GM19099 (cell line): Measurements from ENCODE around the gene LPCAT1.

Experiments
- POLR2A ChIP-seq: IDR thresholded peaks from 3 replicates; pipeline ENCODE4 v1.6.1; 2011; ENCODE audit warnings: low read depth; ENCODE audit not compliant: insufficient read length; ENCODE audit errors: extremely low read depth

LPCAT1 gene

DNA sequence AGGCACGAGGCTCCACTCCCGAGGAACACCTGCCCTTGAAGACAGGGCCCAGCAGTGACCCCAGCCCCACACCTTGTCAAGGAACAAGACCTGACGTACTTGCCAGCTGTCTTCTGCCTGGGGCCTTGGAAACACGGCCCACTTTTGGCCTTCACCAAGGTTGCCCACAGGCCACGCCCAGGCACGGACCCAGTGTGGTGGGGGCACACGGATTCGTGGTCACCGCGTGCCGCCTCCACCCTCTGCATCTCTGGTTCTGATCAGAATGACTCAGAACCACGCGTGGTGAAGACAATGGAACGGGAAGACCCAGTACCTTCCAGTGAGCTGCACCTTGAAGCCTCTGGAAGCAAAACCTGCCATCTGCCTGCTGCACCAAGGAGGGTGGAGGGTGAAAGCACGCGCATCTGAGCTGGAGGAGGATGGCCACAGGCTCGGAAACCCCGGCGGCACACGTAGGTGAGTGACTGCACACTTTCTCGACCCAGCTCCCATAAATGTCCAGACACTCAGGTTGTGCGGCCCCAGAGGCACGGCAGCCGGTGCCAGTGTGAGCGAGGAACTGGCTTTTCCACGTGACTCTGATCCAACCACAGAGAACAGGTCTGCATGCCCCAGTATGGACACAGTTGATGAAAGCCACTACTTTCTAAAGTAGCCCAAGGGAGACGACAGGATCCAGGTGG, 36.5 kb downstream of the LPCAT1 start:
- TF ChIP-seq POLR2A = peak; percentile 25

DNA sequence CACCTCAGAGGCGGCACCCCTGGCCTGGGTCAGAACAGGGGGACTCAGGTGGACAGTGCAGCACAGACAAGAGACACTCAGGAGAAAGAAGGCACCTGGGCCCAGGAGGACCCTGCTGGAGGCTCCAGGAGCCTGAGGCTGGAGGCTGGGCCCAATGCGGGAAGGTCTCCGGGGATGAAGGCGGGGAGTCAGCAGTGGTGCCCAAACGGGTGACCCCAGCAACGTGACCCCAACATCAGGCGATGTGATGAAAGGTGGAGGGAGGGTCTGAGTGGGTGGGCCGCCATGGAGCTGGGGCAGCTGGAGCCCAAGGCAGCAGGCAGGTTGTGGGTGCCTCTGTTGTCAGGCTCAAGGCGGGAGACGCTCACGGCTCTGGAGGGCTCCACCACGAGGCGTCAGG, 37.5 kb downstream of the LPCAT1 start:
- TF ChIP-seq POLR2A = no peak

DNA sequence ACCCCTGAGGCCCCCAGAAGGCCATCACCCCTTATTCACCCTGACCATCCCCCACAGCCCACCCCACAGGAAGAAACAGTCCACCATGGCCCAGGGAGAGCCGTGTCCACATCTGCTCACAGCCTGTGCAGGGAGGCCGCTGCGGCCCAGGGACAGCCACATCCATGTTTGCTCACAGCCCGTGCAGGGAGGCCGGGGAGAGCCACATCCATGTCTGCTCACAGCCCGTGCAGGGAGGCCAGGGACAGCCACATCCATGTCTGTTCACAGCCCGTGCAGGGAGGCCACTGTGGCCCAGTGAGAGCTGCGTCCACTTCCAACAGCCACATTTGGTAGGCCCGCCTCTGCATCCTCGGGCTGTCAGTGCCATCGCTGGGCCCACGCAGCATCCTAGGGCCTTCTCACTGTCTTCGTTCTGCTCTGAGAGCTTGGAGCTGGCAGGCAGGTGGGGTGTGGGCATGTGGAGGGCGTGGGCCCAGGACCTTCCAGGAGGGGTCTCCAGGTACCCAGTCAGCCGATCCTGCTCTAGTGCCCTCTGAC, 38.1 kb downstream of the LPCAT1 start:
- no peak for TF ChIP-seq POLR2A

DNA sequence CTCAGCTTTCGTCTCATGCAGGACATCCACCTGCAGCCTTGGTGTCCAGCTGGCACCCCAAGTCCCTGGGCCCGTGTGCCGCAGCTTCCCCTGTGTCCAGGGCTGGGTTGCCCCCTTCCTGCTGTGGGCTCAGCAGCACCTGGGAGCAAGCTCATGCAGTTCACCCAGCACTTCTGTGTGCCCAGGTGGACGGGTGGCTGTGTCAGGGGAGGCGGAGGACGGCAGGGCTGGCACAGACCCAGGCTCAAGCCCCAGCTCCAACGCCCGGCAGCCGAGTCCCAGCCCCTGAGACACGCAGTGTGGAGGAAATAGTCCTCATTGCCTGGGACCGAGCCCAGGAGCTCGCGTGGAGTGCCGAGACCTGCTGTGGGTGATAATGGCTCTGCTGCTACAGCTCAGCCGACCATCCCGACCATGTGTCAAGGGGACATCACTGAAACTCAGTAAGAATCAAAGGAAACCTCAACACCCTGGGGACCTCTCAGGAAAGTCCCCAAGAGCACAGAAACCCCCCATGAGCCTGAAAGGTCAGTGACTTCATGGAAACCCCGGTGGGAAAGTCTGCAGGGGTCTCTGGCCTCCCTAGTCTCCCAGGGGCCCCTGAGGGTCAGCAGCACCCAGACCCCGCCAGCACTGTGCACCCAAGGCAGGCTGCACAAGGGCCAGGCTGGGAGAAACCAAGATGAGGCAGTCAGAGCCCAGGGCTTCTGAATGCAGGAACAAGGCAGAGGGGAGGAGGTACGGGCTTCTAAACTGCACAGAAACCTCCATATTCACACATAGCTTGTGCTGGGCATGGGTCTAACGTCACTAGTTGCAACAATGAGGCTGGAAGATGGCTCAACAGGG, 38.8 kb downstream of the LPCAT1 start:
- peak; percentile 38 for TF ChIP-seq POLR2A

DNA sequence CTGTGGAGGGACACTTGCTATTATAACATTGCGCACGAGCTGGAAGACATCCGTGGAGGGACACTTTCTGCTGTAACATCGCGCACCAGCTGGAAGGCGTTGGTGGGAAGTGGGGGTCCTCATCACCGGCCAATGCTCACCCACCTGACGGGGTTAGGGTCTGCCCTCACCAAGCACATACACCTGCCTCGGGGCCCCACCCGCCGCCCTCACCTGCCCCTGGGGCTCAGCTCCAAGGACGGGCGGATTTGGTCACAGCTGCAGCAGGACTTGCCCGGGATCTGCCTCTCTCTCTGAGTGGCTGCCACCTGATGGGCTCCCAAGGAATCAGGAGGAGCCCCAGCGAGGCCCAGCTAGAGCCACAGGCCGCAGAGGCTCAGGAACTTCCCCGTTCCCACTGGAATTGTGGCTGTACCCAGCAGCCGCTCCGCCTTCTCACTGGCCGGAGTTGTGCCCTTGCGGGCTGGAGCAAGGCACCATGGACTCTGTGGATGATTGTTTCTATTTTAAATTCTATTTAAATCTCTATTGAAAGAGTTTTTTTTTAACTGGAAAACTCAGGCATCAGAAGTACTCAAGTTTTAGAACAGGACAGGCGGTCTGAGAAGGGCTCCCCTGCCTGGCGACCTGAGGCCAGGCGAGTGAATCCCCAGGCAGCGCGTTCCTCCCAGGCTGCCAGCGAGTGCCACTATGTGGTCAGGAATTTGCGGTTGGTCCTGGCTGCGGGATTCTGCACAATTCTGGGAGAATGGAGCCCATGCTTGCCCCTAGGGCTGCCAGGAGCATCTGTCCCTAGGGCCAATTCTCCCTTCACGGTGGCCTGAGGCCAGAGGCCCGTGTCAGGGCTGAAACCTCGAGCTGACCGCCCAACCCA, 39.7 kb downstream of the LPCAT1 start:
- no peak for TF ChIP-seq POLR2A

DNA sequence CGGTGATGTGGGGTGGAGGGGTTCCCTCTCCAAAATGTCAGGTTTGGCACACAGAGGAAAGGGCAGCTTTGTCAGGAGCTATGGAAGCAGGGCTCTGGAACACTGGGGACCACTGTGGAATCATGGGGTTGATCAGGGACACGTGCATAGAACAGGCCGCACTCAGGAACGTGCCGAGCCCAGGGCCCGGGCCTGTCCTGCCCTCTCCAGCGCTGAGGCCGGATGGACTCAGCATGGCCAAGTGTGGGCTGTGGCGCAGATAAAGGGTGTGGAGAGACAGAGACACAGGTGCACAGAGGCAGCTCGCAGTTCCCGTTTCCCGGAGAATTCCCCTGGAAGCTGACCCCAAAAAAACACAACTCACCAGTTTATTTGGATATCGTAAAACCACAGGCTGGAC, 40.7 kb downstream of the LPCAT1 start:
- TF ChIP-seq POLR2A = no peak

DNA sequence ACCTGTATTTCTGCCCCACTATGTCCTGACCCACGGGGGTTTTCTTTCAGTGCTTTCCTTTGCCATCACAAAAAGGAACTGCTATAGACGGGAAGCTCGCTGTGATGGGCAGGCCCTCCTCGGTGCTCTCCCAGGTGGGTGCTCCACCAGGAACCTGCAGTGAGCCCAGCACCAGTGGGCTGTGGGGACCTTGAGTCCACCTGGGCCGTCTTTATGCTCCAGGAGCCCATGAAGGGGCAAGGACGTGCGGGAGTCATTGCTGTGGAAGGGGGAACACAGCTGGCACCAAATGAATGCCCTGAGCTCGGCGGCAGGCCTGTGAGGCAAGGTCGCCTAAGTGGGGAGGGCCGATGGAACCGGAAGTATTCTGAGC, 41.8 kb downstream of the LPCAT1 start:
- TF ChIP-seq POLR2A = no peak

DNA sequence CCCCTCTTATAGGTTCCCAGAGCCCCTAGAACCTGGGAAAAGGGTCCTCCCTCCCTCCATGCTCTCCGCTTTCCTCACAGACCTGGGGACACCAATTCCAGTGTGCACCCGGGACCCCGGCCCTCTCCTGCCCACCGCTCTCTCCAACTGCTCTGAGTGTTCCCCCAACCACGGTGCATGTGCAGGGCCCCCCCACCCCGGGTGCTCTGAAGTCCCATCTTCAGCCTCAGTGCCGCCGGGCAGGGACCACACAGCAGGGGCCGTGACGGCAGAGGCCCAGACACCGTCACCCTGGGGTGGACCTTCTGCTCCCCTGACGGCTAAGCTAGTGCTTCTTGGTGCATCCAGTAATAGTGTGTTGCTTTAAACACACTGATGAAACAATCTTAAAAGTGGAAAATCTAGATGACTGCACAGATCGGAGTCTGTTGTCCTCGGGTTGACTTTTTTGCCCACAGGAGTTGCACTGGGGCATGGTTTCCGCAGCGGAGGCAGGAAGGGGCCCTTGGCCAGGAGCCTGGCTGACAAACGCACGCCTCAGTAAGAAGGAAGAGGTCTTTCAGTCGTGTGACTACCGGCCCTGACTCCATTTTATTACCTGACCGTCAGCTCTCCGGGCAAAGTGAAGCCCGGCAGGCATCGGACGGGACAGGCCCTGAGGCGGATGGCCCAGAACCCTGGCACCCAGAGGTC, 42.3 kb downstream of the LPCAT1 start:
- TF ChIP-seq POLR2A = no peak

DNA sequence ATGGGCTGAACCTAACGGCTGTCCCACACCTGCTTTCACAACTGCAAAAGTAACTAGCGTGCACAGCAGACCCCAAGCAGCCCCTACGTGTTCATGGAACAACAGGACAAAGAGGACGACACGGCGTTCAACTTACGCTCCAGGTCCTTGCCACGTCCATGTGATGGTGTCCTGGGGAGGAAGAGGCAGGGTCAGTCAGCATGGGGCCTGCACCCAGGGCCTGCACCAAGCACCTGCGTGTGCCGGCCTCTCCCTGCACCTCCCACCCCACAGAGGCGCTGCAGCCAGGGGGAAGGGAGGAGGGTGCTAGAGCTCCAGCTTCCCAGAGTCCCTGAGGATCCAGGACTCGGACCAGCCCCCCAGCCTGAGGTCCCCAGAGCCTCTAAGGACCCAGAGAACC, 43.0 kb downstream of the LPCAT1 start:
- peak; percentile 13 for TF ChIP-seq POLR2A

DNA sequence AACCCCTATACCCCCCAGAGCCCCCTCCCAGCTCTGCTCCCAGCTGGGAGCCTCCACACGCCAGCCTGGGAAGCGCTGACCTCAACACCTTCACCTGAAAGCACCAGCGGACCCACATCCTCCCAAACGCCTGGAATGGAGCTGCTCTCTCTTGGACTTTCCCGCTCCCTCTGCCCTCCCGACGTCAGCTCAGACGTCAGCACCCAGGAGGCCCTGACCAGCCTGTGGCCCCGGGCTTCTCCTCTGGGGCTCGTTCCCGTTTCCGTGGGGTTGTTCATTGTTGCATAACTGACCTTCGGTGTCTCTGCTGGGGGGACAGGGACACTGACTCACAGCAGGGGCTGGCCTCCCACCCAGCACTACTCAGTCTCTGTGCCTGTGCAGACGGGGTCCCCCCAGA, 43.5 kb downstream of the LPCAT1 start:
- TF ChIP-seq POLR2A = peak; percentile 3

DNA sequence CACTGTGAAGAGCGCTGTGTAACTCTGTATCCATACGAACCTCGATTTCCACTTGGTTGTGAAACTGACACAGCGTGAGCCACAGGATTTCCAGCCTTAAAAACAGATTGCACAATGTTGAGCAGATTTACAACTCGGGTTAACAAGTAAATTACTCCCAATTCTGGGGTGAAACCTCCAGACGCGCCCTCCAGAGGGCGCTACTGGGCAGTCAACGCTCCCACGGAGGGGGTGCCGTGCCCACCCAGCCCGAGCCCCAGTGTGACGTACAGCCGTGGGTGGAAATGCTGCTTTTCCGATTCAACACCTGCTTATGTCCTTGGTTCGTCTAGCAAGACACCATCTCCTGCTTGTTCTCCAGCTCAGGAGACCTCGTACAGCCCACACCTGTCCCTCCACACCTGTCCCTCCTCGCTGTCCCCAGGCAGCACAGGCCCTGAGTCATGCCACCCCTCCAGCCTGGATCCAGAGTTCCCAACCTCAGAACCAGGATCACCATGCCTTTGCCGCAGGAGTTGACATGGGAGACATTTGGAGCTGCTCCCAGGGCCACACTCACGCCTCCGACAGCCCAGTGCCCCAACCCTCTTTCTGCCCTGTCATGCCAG, 44.1 kb downstream of the LPCAT1 start:
- peak; percentile 6 for TF ChIP-seq POLR2A

DNA sequence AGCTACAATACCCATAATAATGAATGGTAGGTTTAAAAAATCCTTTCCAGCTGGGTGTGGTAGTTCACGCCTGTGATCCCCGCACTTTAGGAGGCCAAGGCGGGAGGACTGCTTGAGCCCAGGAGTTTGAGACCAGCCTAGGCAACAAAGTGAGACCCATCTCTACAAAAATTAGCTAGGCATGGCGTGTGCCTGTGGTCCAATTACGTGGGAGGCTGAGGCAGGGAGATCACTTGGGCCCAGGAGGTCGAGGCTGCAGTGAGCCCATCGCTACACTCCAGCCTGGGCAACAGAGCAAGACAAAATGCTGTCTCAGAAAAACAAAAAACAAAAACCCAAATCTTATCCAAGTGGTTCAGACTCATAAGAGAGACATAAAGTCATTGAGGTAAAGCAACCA, 44.7 kb downstream of the LPCAT1 start:
- no peak for TF ChIP-seq POLR2A

DNA sequence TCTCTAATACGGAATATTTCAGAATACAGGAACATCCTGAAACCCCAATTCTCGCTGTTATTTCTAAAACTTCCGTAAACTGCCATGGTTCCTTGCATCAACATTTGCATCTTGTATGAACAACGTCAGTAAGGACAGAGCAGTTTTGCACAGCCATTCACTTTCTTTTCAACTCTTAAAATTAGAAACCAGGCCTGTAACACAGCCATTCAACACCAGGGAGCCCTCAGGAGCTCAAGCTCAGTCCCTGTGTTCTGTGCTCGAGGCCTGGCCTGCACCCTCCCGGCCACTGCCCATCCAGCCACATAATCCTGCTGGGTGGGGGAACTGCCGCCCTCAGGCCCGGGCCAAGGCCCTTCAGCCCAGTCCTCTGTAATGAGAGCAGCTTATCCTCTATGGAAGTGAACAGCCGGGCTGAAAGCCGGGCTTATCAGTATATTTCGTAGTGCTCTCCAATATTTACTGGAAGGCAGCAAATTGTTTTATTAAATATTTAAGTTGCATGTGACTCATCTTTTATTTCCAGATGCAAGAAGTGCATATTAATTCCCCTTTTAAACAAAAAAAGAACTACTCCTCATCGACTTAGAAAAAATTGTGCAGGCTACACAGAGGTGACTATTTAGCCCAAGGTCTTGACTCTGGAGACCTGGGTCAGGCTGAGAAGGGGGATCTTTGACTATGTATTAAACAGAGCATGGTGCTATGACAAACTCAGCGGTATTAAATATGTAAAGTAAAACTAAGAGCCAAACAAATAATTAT, 45.3 kb downstream of the LPCAT1 start:
- TF ChIP-seq POLR2A = no peak
